Mucosa of rectum (tissue), 2 donors: ENCODE measurements around the gene ZNF275.
"Not testable (repeated sequence)": the region's sequence is repeated elsewhere in the genome, so short reads cannot be mapped to it uniquely, and the experiment has no call there.

Experiments used
- H3K27ac ChIP-seq, 2 donors: one replicate each; pipeline ENCODE4 v1.7.0; 2013; ENCODE audit warnings: inconsistent platforms in 2 of 2, low read depth in 2 of 2, low read length in 2 of 2
- H3K27me3 ChIP-seq, 2 donors: one replicate each; pipeline ENCODE4 v1.7.0; 2013; ENCODE audit warnings: low read length in 2 of 2; ENCODE audit not compliant: control insufficient read depth in 2 of 2, insufficient read depth in 2 of 2
- H3K36me3 ChIP-seq, 2 donors: one replicate each; pipeline ENCODE4 v1.7.0; 2013; ENCODE audit warnings: low read length in 2 of 2; ENCODE audit not compliant: control insufficient read depth in 2 of 2, insufficient read depth in 2 of 2
- H3K4me1 ChIP-seq, 2 donors: one replicate each; pipeline ENCODE4 v1.7.0; 2013; ENCODE audit warnings: low read length in 2 of 2, mild to moderate bottlenecking in 1 of 2; ENCODE audit not compliant: control insufficient read depth in 2 of 2, insufficient read depth in 2 of 2
- H3K4me3 ChIP-seq, 2 donors: one replicate each; pipeline ENCODE4 v1.7.0; 2013; ENCODE audit warnings: low read length in 2 of 2
- H3K9ac ChIP-seq, 2 donors: one replicate each; pipeline ENCODE4 v1.7.0; 2013; ENCODE audit warnings: low read length in 2 of 2, low read depth in 1 of 2, mild to moderate bottlenecking in 1 of 2
- H3K9me3 ChIP-seq, 2 donors: one replicate each; pipeline ENCODE4 v1.7.0; 2013; ENCODE audit warnings: low read length in 2 of 2; ENCODE audit not compliant: control insufficient read depth in 2 of 2
- donor health status: healthy.
- donor health status: Normal muscosa, but diverticular disease.

ZNF275 gene, protein sequence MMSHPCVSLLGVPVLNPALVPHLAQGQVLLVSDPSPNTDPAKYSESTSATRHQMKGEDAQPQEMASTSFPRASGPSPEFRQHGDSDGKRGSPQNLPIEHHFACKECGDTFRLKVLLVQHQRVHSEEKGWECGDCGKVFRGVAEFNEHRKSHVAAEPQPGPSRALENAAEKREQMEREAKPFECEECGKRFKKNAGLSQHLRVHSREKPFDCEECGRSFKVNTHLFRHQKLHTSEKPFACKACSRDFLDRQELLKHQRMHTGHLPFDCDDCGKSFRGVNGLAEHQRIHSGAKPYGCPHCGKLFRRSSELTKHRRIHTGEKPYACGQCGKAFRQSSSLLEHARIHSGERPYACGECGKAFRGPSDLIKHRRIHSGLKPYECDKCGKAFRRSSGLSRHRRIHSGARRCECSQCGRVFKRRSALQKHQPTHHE

DNA sequence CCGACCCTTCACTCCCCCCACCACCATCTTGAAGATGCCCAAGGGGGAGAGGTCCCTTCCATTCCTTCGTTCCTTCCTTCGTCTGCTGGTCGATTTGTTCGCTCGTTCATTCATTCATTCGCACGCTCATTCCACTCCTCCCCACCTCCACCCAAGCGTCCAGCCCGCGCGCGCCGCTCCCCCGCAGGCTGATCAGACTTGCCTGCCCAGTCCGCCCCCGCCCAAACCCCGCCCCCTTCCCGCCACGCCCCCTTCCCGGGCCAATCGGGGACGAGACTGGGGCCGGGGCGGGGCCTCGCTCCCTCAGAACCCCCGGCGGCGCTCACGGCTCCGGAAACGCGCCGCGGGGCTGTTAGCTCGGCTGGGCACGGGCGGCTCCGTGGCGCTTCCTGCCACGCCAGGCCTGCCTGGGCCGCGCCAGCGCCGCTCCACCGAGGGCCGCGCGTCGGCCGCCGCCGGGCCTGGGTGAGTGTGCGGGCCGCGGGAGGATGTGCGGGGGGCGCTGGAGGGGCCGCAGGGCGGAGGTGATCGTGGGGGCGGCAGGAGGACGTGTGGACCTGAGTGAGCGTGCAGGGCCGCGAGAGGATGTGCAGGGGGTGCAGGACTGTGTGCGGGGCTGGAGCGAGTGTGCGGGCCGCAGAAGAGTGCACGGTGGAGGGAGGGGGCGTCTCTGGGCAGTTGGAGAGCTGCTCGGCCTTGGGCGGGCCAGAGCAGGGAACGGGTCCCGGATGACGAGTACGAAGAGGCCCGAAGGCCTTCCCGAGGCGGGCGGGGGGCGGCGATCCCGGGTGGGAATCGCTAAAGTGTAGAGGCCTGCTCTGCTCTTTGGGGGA, at the start of gene ZNF275:
ZNF275 (plus strand) TSS at position 333 of the 833 bp plus-strand sequence. CDS start 2,527 bp downstream, outside the sequence.
- Histone ChIP-seq H3K9ac (peak within 1 kb of the TSS; percentile 32 to 82), H3K27ac (peak within 1 kb of the TSS in 1 of 2 donors; percentile 38), H3K4me3 (peak within 1 kb of the TSS; percentile 68 to 77), H3K9me3 (no peaks in the 10 kb centered on the region), H3K4me1 (peaks cover 4% of the 10 kb centered on the region in 2 donors), H3K36me3 (peaks cover 2 to 5% of the 10 kb centered on the region in 2 donors), H3K27me3 (peaks cover 0 to 2% of the 10 kb centered on the region in 2 donors)

DNA sequence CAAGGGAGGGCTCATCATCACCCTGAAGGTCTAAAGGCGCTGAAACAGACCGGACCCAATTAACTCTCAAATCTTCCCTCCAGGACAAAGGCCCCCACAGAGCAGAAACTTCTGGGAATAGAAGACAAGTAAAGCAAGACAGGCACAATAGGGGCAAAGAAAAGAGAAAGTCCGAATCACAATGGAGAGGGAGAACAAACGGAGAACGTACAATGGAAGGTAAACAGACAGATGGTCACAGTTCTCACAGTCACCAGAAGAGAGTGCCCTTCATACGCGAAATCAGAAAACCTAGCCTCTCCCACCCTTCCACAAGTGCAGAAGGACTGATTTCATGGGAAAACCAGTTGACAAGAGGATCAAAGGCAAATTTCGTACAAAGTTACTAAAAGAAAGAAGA, 48.3 kb upstream of the ZNF275 start:
- H3K9ac ChIP-seq, H3K9me3 ChIP-seq, H3K27ac ChIP-seq, H3K27me3 ChIP-seq, H3K4me1 ChIP-seq, H3K4me3 ChIP-seq, H3K36me3 ChIP-seq: not testable (repeated sequence)

DNA sequence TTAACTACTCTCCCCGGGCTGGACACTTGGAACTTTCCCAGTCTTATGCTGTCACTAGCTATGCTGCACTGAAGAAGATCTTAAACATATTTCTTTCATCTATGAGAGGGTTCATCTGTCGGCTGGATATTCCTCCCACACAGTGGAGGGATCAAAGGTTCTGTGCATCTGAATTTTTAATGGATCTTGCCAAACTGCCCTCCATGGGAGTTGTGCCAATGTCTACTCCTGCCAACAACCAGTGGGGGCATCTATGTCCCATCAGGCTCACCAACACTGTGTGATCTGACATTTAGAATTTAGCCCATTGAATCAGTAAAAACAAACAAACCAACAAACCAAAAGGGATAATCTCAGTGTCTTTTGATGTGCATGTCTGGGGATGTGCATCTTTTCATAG, 45.1 kb upstream of the ZNF275 start:
- not testable (repeated sequence) for H3K27ac ChIP-seq, H3K9me3 ChIP-seq, H3K27me3 ChIP-seq, H3K9ac ChIP-seq, H3K36me3 ChIP-seq, H3K4me1 ChIP-seq, H3K4me3 ChIP-seq

DNA sequence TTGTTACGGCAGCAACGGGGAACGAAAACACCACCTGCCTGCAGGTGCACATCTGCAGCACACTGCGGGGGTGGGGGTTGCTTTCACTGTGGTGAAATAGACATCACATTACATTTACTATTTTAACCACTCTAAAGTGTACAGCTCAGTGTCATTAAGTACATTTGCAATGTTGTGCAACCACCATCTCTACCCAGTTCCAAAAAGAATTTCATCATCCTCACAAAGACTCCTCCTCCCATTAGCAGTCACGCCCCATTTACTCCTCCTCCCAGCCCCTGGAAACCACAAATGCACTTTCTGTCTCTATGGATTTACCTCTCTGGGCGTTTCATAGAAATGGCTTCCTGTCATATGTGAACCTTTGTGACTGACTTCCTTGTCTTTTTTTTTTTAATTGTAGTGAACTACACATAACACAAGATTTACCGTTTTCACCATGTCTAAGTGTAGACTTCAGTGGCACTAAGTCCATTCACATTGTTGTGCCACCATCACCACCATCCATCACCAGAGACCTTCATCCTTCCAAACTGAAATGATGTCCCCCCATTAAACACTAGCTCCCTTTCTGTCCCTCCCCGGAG, 40.4 kb upstream of the ZNF275 start:
- not testable (repeated sequence) for H3K27ac ChIP-seq, H3K9ac ChIP-seq, H3K36me3 ChIP-seq, H3K27me3 ChIP-seq, H3K9me3 ChIP-seq, H3K4me1 ChIP-seq, H3K4me3 ChIP-seq

DNA sequence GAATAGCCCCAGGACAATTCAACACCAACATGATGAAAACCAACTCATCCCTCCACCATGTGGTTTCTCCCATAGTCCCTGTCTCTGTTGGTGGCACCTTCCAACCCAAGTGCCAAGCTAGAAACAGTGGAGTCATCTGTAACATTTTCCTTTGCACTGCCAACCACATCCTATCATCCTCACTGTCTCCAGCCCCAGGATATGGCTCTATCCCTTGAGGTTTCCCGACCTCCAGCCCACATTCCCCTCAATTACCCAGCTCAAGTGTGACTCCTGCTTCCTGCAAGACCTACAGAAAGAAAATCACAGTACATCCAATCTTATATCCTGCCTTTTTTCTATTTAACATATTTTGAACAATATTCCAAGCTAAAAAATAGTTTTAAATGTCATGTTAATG, 36.6 kb upstream of the ZNF275 start:
- Histone ChIP-seq H3K27ac (no peak overlapping the region), H3K27me3 (peaks cover 0 to 10% of the 10 kb centered on the region in 2 donors), H3K4me1 (no peaks in the 10 kb centered on the region), H3K36me3 (no peaks in the 10 kb centered on the region), H3K4me3 (no peak overlapping the region), H3K9ac (no peak overlapping the region), H3K9me3 (peaks cover 0 to 1% of the 10 kb centered on the region in 2 donors)

DNA sequence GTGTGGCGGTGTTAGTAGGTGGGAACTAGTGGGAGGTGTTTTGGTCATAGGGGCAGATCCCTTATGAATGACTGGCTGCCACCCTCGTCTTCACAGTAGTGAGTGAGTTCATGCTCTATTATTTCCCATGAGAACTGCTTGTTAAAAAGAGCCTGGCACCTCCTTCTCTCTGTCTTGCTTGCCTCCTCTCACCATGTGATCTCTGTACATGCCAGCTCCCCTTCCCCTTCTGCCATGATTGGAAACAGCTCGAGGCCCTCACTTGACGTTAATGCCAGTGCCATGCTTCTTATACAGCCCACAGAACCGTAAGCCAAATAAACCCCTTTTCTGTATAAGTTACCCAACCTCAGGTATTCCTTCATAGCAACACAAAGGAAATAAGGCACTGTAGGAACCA, 34.1 kb upstream of the ZNF275 start:
- Histone ChIP-seq H3K9me3 (peaks cover 0 to 3% of the 10 kb centered on the region in 2 donors), H3K4me3 (no peak overlapping the region), H3K27me3 (peaks cover 4 to 14% of the 10 kb centered on the region in 2 donors), H3K4me1 (no peaks in the 10 kb centered on the region), H3K36me3 (no peaks in the 10 kb centered on the region), H3K27ac (no peak overlapping the region), H3K9ac (no peak overlapping the region)

DNA sequence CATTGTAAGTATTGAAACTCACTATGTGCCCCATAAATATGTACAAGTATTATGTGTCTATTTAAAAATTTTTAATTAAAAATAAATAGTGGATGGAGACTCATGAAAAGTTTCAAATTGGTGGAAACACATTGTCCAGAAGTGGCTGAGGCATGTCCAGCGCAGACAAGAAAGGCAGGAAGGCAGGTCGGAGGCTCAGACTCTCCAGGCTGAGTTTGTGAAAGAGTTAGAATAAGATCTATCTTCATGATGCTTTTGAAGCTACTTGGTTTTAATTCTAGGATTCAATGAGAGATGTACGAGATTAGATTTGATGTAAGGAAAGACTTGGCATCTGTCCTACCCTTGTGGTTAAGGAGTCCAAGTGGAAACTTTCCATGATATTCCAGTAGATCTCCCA, 32.2 kb upstream of the ZNF275 start:
- H3K4me1 ChIP-seq, result no peaks in the 10 kb centered on the region
- H3K9ac ChIP-seq, result no peak overlapping the region
- no peak overlapping the region for H3K4me3 ChIP-seq
- H3K9me3 ChIP-seq, result peaks cover 0 to 3% of the 10 kb centered on the region in 2 donors
- peaks cover 4 to 13% of the 10 kb centered on the region in 2 donors for H3K27me3 ChIP-seq
- H3K27ac ChIP-seq, result no peak overlapping the region
- no peaks in the 10 kb centered on the region for H3K36me3 ChIP-seq

DNA sequence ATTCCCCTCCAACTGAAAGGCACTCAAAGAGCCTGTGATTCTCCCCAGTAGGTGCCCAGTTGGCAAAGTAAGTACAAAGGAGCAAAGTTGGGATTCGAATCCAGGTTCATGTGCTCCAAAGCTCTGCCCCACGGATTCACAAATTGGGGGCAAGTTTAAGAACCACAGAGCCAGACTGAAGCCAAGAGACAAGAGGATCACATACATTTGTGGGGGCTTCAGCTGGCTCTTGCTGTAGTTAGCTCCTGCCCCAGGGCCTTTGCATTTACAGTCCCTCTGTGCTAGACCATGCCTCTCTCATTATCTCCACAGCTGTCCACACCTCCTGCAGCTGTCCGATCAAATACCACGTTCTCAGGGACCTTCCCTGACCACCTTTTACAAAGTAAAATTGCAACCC, 31.2 kb upstream of the ZNF275 start:
- H3K36me3 ChIP-seq, result no peaks in the 10 kb centered on the region
- H3K4me1 ChIP-seq, result no peaks in the 10 kb centered on the region
- H3K9ac ChIP-seq, result no peak overlapping the region
- no peak overlapping the region for H3K27ac ChIP-seq
- peaks cover 4 to 11% of the 10 kb centered on the region in 2 donors for H3K27me3 ChIP-seq
- H3K4me3 ChIP-seq, result no peak overlapping the region
- H3K9me3 ChIP-seq, result peaks cover 0 to 3% of the 10 kb centered on the region in 2 donors

DNA sequence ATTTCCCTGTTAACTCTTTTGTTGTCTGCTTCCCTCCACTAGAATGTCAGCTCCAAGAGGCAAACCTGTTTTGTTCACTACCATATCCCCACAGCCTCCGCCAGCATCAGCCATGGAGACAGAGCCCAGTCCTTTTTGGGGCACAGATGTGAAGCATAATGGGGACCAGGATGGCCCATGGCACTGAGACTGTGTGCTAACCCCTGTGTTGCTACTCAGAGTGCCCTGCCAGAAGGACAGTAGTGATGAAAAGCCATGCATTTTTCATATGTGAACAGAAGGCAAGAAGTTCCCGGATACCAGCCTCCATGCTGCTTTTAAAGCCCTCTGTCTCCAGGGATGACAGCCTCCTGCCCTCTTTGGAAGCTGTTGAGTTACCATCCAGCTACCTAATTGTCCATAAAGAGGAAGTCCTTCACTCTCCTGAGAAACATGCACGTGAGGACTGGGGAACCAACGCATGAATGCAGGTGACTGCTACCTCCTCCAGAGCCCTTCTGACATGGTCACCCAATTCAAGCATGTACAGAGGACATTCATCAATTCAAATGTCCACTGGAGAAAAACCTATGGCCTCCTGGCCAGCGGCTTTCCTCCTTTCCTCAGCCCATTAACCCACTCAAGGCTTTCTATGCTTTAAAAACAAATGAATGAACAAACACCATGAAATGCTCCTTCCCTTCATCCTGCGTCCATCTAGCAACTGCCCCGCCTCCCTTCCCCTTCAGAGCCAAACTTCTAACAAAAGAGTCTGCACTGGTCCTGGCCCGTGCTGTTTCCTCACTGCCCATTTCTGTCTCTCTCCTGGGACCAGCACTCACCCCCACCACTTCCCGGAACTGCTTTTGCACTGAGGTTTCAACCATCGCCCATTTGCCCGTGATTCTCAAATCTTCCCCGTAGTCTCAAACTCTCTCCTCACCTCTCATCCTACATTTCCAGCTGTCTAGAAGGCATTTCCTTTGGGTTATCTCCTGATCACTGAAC, 30.4 kb upstream of the ZNF275 start:
- Histone ChIP-seq H3K27me3 (peaks cover 4 to 9% of the 10 kb centered on the region in 2 donors), H3K4me3 (no peak overlapping the region), H3K36me3 (no peaks in the 10 kb centered on the region), H3K27ac (no peak overlapping the region), H3K9ac (no peak overlapping the region), H3K4me1 (no peaks in the 10 kb centered on the region), H3K9me3 (peaks cover 0 to 3% of the 10 kb centered on the region in 2 donors)
